ENCODE measurements around the gene SYT12.

DNA sequence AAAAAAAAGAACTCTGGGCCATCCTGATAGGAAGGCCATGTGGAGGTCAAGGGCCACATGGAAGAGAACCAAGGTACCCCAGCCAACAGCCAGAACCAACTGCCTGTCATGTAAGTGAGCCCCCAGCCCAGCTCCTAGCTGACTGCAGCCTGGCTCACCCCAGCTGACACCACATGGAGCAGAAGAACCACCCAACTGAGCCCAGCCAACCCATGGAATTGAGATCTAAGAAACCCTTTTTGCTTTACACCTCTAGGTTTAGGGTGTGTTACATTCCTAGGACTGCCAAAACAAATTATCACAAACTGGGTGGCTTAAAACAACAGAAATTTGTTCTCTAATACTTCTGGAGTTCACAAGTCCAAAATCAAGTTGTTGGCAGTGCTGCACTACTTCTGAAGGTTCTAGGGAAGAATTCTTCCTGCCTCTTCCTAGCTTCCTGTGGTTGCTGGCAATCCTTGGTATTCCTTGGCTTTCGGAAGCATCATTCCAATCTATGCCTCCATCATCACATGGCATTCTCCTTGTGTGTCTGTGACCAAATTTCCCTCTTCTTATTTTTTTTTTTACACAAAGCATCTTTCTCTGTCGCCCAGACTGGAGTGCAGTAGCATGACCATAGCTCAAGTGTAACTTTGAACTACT is 43.5 kb upstream of the SYT12 start:
- TF ChIP-seq, protein P1, sequence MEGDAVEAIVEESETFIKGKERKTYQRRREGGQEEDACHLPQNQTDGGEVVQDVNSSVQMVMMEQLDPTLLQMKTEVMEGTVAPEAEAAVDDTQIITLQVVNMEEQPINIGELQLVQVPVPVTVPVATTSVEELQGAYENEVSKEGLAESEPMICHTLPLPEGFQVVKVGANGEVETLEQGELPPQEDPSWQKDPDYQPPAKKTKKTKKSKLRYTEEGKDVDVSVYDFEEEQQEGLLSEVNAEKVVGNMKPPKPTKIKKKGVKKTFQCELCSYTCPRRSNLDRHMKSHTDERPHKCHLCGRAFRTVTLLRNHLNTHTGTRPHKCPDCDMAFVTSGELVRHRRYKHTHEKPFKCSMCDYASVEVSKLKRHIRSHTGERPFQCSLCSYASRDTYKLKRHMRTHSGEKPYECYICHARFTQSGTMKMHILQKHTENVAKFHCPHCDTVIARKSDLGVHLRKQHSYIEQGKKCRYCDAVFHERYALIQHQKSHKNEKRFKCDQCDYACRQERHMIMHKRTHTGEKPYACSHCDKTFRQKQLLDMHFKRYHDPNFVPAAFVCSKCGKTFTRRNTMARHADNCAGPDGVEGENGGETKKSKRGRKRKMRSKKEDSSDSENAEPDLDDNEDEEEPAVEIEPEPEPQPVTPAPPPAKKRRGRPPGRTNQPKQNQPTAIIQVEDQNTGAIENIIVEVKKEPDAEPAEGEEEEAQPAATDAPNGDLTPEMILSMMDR (IDR thresholded peaks at IDR 0.05 in 8 of 11, conservative IDR thresholded peaks at IDR 0.05 in 3 of 11), result no peak
- TF ChIP-seq POLR2A (IDR thresholded peaks at IDR 0.05) (no peak), POLR2AphosphoS5 (IDR thresholded peaks at IDR 0.05) (no peak)
